OCI-M2 (cell line): ENCODE data around the gene PTK7.

Experiments used
- DNase-seq: peaks from one replicate; lab custom pipeline; 2025; ENCODE audit not compliant: unreplicated experiment; lab: John Stamatoyannopoulos, UW

The PTK7 gene

DNA sequence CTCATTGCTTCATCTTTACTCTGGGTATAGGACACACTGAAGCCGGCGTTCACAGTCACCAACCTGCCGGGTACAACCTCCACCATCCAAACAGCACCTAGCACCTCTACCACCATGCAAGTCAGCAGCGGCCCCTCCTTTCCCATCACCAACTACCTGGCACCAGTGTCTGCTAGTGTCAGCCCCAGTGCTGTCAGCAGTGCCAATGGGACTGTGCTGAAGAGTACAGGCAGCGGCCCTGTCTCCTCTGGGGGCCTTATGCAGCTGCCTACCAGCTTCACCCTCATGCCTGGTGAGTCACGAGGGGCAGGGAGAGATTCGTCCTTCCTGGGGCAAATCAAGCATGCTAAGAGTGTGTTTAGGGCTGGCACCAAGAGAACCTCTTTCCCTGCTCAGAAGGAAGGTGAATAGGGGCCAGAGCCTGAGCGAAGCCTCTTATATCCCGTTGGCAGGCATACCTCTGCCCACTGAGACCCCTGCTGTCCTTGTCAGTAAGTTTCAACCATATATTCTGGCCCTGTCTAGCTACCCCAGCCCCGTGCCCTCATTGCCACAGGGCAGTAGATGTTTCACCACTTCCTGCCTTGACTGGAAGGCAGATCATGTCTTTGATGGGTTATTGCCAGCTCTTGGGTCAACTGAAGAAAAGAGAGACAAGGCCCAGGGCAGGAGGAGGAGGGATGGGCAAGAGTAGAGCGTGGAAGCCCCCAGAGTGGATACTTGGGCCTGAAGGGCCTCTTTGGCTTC lies 99.7 kb downstream of the PTK7 start:
- DNase-seq, result no peak

DNA sequence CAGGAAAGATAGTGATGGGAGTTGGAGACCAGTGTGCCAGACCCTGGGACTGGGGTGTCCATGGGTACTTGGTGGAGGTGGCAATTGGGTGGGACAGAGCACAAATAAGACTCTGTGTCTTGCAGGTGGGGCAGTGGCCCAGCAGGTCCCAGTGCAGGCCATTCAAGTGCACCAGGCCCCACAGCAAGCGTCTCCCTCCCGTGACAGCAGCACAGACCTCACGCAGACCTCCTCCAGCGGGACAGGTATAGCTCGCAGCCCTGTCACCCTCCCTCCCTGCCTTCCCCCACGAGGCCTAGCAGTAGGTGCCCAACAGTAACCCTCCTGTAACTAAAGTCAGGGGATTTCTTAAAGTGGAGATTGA lies 100.3 kb downstream of the PTK7 start:
- no peak for DNase-seq

DNA sequence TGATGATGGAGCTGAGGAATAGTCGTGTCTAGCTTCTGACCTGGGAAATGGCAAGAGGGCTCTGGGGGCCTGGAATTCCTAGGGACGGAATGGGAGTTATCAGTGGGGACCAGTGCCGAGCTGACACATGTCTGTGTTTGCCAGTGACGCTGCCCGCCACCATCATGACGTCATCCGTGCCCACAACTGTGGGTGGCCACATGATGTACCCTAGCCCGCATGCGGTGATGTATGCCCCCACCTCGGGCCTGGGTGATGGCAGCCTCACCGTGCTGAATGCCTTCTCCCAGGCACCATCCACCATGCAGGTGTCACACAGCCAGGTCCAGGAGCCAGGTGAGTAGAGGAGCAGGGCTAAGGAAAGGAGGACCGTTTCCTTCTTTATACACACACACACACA lies 102.0 kb downstream of the PTK7 start:
- DNase-seq, result no peak

DNA sequence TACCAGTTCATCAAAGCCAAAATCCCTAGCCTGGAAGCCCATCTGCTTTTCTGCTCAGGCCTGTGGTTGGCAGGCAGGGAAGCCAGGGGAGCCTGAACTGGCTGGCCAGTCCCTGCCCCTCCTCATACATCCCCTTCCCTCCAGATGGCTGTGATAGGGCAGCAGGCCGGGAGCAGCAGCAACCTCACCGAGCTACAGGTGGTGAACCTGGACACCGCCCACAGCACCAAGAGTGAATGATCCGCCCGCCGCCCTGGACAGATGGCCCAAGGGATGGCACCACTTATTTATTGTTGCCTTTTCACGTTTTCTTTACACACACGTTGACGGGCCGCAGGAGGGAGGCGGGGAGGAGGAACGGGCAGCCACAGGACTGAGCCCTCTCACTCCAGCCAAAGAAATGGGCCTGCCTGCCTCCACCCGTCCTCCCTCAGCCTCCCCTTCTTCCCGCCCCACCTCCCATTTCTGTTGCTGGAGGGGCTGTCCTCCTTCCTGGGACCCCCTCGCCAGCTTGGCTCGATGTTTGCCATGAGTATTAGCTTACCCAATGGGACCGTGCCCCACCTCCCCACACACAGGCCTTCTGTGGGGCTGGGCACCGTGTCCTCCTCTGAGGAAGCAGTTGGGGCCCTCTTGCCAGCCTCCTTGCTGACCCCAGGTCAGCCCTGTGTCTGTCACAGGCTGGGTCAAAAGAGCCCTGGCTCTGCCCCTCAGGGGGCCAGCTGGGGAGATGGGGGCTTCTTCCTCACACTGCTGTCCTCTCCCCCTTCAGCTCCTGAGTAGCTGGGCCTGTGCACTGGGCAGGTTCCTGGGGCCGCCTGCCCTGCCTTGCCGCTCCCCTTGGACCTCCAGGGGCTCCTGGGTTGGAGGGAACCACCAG lies 103.1 kb downstream of the PTK7 start:
- no peak for DNase-seq

DNA sequence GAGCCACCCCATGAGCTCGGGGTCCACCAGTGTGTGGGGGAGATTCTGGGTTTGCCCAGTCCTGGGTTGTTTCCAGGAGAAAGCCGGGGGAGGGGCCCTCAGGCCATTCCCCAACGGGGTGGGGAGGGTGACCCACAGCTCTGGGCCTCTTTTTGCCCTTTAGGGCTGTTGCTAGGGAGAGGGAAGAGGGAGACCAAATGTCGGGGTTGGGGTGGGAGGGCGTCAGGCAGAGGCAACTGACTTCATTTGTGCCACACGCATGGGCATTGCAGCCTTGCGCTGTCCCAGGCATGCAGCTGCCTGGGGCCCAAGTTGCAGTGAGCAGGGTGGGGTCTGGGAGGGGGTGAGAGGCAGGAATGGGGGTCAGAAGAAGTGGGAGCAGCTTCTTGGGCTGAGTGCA lies 103.9 kb downstream of the PTK7 start:
- no peak for DNase-seq

DNA sequence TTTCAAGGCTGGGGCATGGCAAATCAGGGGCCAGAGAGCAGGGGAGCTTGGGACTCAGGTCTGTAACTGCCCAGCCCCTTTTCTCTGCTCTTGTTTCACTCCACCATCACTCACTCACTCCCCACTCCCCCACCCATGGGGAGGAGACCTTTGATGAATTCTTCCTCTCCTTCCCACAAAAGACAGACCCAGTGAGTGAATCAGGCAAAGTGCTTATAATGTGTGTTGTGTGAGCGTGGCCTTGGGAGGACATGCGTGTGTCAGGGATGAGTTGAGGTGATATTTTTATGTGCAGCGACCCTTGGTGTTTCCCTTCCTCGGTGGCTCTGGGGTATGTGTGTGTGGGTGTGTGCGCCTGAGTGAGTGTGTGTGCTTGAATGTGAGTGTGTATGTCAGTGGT lies 104.9 kb downstream of the PTK7 start:
- no peak for DNase-seq

DNA sequence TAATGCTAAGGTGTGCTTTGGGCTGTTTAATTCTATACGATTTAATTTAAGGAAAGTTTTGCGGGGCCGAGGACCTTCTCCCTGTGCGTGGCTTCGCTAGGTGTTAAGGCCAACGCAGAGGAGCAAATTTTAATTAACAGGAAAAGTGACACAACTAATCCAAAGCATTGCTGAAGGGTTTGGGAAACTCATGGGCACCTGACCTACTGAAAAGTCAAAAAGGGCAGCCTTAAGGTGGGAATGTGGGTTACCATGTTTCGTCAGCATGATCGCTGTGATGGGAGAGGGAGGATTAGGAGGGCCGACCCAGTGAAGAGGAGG lies 105.5 kb downstream of the PTK7 start:
- no peak for DNase-seq

DNA sequence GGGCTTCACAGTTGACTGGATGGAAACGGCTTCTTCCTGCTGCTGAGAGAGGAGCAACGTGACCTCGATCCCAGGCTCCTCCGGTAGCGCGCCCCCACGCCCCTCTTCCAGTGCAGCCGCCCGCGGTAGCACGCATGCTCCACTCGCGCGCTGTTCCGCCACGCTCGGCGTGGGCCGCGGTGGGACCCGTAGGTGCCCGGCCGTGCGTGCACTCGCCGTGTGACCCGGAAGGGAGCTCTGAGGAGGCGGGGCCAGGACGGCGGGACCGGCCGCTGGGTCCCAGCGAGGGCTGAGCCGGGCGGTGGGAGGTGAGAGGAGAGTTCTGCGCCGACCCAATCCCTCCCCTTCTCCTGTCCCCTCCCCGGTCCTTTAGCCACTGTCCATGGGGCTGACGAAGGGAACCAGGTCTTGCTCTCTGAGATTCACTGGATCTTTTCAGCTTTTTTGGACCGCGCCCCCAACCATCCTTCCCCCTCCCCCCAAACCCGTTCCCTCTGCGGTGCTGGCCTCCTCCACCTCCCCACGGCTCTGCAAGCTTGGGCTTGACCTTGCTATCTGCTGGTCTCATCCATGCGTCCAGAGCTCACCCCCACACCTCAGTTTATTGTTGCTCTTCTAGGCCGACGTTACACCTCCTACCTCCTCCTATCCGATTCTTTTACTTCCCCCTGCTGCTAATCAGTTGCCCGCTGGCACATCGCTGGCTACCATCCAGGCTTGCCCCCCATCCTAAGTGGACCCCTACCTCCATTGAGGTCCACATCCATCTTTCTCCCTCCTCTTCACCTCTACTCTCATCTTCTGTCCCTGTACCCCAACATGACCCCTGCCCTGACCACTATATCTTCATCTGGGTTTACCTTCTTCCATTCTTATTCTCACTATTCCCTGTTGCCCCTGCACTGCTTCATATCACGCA lies 106.1 kb downstream of the PTK7 start, which contains the start of gene CUL9:
TSS of gene CUL9 (plus strand) at position 255 of the 919 bp plus-strand sequence. CDS start 2,115 bp downstream, outside the sequence.
- DNase-seq, result peak; percentile 50

DNA sequence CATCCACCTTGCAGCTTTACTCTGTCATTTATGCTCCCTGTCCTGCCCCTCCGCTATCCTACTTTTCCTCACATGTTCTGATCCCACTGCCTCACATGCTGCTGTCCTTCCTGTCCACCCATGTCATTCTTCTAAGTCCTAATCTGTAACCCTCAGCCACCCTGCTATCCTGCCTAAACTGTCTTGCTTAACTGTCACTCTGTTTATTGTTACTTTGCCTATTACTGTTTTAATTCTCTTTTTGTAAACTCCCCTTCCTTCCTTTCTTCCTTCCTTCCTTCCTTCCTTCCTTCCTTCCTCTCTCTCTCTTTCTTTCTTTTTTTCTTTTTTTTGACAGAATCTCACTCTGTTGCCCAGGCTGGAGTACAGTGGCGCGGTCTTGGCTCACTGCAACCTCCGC lies 107.3 kb downstream of the PTK7 start:
- no peak for DNase-seq

DNA sequence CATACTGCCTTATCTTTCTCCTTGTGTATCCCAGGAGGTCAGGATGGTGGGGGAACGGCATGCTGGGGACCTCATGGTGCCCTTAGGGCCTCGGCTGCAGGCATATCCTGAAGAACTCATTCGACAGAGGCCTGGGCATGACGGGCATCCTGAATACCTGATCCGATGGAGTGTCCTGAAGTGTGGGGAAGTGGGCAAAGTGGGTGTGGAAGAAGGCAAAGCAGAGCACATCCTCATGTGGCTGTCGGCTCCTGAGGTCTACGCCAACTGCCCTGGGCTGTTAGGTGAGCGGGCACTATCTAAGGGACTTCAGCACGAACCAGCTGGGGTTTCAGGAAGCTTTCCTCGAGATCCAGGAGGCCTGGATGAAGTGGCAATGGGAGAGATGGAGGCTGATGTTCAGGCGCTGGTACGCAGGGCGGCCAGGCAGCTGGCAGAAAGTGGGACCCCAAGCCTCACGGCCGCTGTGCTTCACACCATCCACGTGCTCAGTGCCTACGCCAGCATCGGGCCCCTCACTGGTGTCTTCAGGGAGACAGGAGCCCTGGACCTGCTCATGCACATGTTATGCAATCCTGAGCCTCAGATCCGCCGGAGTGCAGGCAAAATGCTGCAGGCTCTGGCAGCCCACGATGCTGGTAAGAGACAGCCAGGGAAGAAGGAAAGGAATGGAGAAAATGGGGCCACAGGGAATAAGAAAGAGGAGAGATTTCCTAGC lies 108.3 kb downstream of the PTK7 start:
- DNase-seq, result no peak

DNA sequence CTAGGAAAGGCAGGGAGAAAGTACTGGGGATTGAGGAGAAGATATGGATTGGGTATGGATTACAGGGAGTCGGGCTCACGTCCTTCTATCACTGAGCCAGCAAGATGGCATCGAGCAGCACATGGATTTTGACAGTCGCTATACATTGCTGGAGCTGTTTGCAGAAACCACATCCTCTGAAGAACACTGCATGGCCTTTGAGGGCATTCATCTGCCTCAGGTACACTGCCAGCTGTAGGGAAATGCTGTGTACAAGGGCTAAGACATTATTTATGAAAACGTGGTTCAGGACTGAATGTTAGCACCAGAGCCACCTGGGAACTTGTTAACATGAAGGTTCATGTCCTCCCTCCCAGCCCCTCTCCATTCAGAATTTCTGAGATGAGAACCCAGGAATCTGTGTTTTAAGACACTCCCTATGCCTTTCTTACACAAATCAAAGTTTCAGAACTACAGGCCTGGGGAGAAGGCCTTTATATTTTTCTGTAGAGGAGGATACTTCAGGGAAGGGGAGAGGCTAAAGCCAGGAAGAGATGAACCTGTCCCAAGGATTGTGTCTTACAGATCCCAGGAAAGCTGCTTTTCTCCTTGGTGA lies 109.4 kb downstream of the PTK7 start:
- no peak for DNase-seq

DNA sequence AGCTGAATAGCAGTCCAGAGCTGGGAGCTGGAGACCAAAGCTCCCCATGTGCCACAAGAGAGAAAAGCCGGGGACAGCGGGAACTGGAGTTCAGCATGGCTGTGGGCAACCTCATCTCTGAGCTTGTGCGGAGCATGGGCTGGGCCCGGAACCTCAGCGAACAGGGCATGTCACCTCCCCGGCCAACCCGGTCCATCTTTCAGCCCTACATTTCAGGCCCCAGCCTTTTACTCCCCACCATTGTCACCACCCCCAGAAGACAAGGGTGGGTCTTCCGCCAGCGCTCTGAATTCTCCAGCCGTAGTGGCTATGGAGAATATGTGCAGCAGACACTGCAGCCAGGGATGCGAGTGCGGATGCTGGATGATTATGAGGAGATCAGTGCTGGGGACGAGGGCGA lies 109.9 kb downstream of the PTK7 start:
- no peak for DNase-seq

DNA sequence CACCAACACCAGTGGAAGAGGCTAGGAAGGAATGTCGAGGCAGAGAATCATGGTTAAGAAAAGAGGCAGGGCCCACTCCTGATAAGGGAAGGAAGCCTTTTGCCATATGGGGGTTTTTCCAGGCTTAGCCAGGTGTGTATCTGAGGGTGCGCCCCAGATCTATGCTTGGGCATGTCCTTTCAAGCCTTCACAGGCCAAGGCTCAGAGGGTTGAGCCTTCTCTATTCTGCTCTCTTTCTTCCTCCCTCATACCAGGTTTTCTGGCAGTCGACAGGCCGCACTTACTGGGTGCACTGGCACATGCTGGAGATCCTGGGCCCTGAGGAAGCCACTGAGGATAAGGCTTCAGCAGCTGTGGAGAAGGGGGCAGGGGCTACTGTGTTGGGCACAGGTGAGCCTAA lies 110.6 kb downstream of the PTK7 start:
- DNase-seq, result no peak

DNA sequence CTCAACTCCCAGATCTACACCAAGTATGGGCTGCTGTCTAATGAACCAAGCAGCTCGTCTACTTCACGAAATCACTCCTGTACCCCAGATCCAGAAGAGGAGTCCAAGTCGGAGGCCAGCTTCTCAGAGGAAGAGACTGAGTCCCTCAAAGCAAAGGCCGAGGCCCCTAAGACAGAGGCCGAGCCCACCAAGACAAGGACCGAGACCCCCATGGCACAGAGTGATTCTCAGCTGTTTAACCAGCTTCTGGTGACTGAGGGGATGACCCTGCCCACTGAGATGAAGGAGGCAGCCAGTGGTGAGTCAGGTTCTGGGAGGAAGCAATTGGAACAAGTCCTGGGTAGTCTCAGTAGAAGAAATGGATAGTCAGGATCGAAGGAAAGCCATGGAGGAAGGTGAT lies 111.7 kb downstream of the PTK7 start:
- DNase-seq, result no peak

DNA sequence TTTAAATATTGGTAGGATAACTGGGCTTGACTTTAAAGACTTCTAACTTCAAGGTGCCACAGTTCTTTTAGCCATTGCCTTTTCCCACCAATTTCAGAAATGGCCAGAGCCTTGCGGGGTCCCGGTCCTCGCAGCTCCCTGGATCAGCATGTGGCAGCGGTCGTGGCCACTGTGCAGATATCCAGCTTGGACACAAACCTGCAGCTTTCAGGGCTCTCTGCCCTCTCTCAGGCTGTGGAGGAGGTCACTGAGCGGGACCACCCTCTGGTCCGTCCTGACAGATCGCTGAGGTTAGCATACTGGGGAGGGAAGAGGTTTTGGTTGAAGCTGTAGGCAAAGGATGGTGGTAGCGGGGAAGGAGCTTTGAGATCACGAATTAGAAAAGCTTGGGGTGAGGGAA lies 112.3 kb downstream of the PTK7 start:
- no peak for DNase-seq

DNA sequence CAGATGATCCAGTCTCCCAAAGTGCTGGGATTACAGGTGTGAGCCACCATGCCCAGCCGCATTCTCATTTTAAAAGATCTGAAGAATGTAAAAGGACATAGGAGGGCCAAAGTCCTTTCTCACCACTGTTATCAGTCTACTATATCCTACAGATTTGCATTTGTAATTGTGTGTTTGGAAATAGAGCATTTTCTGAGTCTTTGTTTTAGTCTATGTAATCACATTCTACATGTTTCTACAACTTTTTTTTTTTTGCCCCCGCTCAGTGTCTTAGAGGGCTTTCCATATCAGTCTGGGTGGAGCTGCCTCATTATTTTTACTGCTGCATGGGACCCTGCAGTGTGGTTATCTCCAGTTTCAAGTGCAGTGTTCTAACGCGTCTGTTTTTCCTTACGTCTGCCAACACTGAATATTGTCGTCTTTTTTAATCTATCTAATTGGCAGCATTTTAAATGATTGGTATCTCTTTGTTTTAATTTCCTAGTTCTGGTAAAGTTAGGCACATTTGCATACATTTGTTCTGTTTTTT lies 113.7 kb downstream of the PTK7 start:
- DNase-seq, result no peak

DNA sequence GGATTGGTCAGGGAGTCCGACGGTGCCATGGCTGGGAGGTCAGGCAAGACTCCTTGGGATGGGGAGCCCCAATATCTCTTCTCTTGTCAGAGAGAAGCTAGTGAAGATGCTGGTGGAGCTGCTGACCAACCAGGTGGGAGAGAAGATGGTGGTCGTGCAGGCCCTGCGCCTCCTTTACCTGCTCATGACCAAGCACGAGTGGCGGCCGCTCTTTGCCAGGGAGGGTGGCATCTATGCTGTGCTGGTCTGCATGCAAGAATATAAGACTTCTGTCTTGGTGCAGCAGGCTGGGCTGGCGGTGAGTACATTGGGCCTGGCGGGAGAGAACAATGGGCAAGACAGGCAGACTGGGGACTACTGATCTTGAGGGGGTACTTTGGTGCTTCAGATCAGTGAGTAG lies 116.8 kb downstream of the PTK7 start:
- DNase-seq, result no peak

DNA sequence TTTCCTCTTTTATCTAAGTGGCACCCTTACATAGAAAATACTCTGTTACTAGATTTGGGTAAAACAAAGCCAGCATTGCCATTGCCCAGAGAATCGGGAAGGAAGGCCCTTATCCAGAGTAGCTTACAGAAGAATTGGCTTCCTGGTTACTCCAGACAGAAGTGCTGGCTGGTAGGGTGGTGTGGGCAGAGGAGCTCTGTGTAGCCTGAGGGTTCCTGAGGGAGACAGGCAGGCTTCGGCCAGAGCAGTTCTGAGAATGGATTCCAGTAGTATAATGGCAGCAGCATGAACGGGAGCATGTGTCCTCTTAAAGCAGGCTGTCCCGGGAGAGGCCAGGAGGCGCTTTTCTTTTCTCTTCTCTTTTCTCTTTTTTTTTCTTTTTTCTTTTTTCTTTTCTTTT lies 117.8 kb downstream of the PTK7 start:
- DNase-seq, result no peak

DNA sequence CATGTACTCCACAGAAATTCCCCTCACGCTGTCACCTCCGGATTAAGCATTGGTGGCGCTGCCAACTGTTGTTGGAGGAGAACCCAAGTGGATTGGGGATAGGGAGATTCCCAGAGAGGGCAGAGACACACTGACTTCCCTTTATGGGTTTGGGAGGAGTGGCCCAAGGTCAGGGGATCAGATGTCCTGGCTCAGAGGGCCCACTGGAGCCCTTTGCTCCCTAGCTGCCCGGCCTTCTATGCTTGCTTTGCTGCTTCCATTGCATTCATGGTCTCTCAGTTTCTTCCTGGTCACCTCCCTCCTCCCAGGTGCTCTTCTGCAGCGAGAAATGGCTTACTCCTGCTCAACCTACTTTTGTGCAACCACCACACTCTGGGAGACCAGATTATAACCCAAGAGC lies 120.2 kb downstream of the PTK7 start:
- no peak for DNase-seq

DNA sequence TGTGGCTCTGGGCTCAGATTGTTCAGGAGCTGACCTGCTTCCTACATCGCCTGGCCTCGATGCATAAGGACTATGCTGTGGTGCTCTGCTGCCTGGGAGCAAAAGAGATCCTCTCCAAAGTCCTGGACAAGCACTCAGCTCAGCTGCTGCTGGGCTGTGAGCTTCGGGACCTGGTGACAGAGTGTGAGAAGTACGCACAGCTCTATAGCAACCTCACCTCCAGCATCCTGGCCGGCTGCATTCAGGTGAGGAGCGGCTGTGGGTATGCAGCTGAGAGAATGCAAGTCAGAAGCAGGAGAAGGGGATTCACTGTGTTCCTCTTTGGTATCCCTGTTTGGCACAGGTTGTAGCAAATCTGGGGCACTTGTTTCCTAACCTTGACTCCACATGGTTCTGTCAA lies 123.8 kb downstream of the PTK7 start:
- DNase-seq, result no peak
